K562 (cell line): ENCODE results near the gene SFRP5. TPM values are rescaled to one million over a fixed set of nuclear protein-coding genes. Genes with fewer than 3 reads are reported as not detected.

Experiments used
- ETV5 ChIP-seq: sonication (generic); formaldehyde crosslinking; IDR thresholded peaks from 2 replicates; pipeline ENCODE4 v1.4.0; 2020; ENCODE audit warnings: low read depth, mild to moderate bottlenecking, missing genetic modification reagents
- GTF2F1 ChIP-seq: IDR thresholded peaks from 2 replicates; pipeline ENCODE4 v1.6.1; 2011; ENCODE audit warnings: low read depth, low read length, improper control_type of control experiment
- POLR2H ChIP-seq: IDR thresholded peaks from 2 replicates; pipeline ENCODE4 v1.6.1; 2016; ENCODE audit warnings: missing genetic modification characterization, low read depth, mild to moderate bottlenecking, control low read depth, missing compliant biosample characterization, moderate library complexity
- TEAD4 ChIP-seq, 2 experiments: sonication (generic) in 1 of 2; formaldehyde crosslinking in 1 of 2; IDR thresholded peaks; 2 replicates each; pipeline versions ENCODE4 v1.6.1 to v1.8.0; 2012 to 2022; ENCODE audit warnings: borderline replicate concordance in 1 of 2, inconsistent platforms in 1 of 2, low read length in 1 of 2, mild to moderate bottlenecking in 1 of 2, missing genetic modification reagents in 1 of 2
- THRAP3 ChIP-seq: fragments of 450-650 bp; IDR thresholded peaks from 2 replicates; pipeline ENCODE4 v1.6.1; 2016; ENCODE audit warnings: mild to moderate bottlenecking, inconsistent platforms, borderline replicate concordance
- ZNF165 ChIP-seq: fragments of 250-450 bp; sonication (Bioruptor Pico); IDR thresholded peaks from 2 replicates; pipeline ENCODE4 v1.4.0; 2020; ENCODE audit warnings: borderline replicate concordance
- ZSCAN32 ChIP-seq: fragments of 450-650 bp; formaldehyde crosslinking; IDR thresholded peaks from 2 replicates; pipeline ENCODE4 v1.4.0; 2020; ENCODE audit warnings: mild to moderate bottlenecking, moderate library complexity
- polyA plus RNA-seq, 8 experiments: library from polyadenylated mRNA; depleted of rRNA in 4 of 8; stranded (reverse) in 5 of 8; unstranded in 3 of 8; fragments of >200 nt; fragmentation: Nextera tagmentation in 2 of 8; fragmentation: Illumina TruSeq in 1 of 8; extraction: Ambion mirVana in 2 of 8; extraction: Trizol in 1 of 8; gene quantifications; 2 replicates each; pipeline versions ENCODE4 v1.2.1 to v1.2.3, GENCODE V29; 2011 to 2014; ENCODE audit warnings: inconsistent platforms in 1 of 8, missing spikeins in 1 of 8
- total RNA-seq, 7 experiments: library from RNA; depleted of rRNA in 6 of 7; stranded (reverse); fragments of >200 nt in 6 of 7; fragmentation: Illumina TruSeq in 2 of 7; extraction: Trizol in 2 of 7; gene quantifications; 2 replicates each; pipeline versions ENCODE4 v1.2.1 to v1.2.3, GENCODE V29; 2011 to 2021; ENCODE audit warnings: low replicate concordance in 1 of 7
- TF ChIP-seq, protein P1 (sequence below): fragments of 450-650 bp; IDR thresholded peaks from 2 replicates; pipeline ENCODE4 v1.6.1; 2016; ENCODE audit warnings: borderline replicate concordance

Gene SFRP5
- total and polyA plus RNA-seq, 9 of the 15 experiments (the other 6 are each of a cell fraction or from before 2014, with no cell fraction given), result 0.07 to 0.29 (median 0.13) TPM; not detected in 3

DNA sequence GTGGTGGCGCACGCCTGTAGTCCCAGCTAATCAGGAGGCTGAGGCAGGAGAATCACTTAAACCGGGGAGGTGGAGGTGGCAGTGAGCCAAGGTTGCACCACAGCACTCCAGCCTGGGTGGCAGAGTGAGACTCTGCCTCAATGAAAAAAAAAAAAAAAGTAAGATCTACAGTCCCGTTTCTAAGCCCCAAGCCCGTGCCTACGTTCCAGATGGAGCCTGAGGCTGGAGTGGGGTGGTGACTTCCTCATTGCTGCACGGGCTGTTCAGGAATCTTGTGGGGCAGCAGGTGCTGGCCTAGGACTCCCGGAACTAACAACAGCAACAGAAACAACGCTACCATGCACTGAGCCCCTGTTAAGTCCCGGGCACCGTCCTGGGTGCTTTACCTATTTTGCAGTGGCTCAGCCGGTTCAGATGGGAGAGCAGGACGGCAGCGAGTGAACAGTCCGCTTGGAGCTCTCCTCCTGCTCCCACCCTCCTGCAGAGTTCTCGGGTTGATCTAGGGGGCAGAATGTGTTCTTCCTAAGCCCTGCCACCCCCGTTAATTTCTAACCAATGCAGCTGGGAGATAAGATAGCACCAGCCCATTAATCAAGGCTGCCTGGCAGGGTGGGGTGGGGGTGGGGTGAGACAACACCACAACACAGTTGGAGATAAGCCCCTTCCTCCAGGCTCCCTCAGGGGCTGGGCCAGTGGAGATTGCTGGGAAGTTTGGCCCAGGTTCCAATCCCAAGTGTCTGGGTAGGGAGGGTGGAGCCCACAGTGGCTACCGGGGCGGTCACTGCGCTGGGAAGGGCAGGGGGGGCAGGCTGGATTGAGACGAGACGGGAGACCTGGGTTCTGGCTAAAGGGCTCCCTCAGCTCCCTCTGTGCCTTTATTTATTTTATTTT is 17.0 kb upstream of the SFRP5 start (continued):
- TF ChIP-seq, protein P1, sequence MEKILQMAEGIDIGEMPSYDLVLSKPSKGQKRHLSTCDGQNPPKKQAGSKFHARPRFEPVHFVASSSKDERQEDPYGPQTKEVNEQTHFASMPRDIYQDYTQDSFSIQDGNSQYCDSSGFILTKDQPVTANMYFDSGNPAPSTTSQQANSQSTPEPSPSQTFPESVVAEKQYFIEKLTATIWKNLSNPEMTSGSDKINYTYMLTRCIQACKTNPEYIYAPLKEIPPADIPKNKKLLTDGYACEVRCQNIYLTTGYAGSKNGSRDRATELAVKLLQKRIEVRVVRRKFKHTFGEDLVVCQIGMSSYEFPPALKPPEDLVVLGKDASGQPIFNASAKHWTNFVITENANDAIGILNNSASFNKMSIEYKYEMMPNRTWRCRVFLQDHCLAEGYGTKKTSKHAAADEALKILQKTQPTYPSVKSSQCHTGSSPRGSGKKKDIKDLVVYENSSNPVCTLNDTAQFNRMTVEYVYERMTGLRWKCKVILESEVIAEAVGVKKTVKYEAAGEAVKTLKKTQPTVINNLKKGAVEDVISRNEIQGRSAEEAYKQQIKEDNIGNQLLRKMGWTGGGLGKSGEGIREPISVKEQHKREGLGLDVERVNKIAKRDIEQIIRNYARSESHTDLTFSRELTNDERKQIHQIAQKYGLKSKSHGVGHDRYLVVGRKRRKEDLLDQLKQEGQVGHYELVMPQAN, result no peak
- no peak for TF ChIP-seq POLR2H (tag)
- TF ChIP-seq ZSCAN32 (CRISPR knock-in tag), result no peak
- no peak for TF ChIP-seq GTF2F1
- TF ChIP-seq ETV5 (CRISPR knock-in tag), result no peak; the same call in 1 of the 2 replicates
- no peak for TF ChIP-seq THRAP3
- TF ChIP-seq ZNF165 (CRISPR knock-in tag), result no peak
- TF ChIP-seq TEAD4 (IDR thresholded peaks at IDR 0.05; ENCODE audit: low read length), result peak; percentile 94
- no peak for TF ChIP-seq TEAD4 (CRISPR knock-in tag; IDR thresholded peaks at IDR 0.05; ENCODE audit: borderline replicate concordance)
- TF ChIP-seq, all 486 proteins: peak for 104
